OCI-LY7 (cell line): ENCODE measurements around the gene CACNB2. TPM values are rescaled to one million over a fixed set of nuclear protein-coding genes. Genes with fewer than 3 reads are reported as not detected.

Experiments
- BruUV-seq: library from RNA; stranded (reverse); fragments of 400-500 nt; replicated peaks from 2 replicates; lab custom pipeline; 2021; lab: Mats Ljungman, UMichigan
- CTCF ChIA-PET: fragments of 300-600 bp; sonication (Branson Sonifier 250); formaldehyde crosslinking; loops from one replicate; lab custom pipeline; 2022; ENCODE audit warnings: antibody characterized with exemption; ENCODE audit not compliant: unreplicated experiment; lab: Charles Lee
- POLR2A ChIA-PET: fragments of 300-600 bp; sonication (Branson Sonifier 250); formaldehyde crosslinking; loops from one replicate; lab custom pipeline; 2022; ENCODE audit warnings: antibody characterized with exemption; lab: Charles Lee
- DNase-seq: peaks from one replicate; pipeline ENCODE4 v3.0.0-alpha.2; 2015; ENCODE audit warnings: low spot score
- H2AFZ ChIP-seq: fragments of 200-600 bp; sonication (generic), shearing (Covaris generic); 2 replicates; pipeline ENCODE4 v1.6.1; 2014; ENCODE audit warnings: mild to moderate bottlenecking, antibody characterized with exemption, low read length, moderate library complexity
- H3K27ac ChIP-seq: fragments of 200-600 bp; sonication (generic); 2 replicates; pipeline ENCODE4 v1.5.1; 2014; ENCODE audit warnings: mixed run types, low read depth, mild to moderate bottlenecking, moderate library complexity, low read length, inconsistent platforms; ENCODE audit not compliant: poor library complexity, severe bottlenecking
- H3K36me3 ChIP-seq: fragments of 200-600 bp; sonication (generic); 2 replicates; pipeline ENCODE4 v1.6.1; 2014; ENCODE audit warnings: mild to moderate bottlenecking, antibody characterized with exemption, low read length, moderate library complexity, mixed read lengths; ENCODE audit not compliant: insufficient read depth
- H3K4me1 ChIP-seq: fragments of 200-600 bp; sonication (generic); 2 replicates; pipeline ENCODE4 v1.5.1; 2014; ENCODE audit warnings: mild to moderate bottlenecking, low read length; ENCODE audit not compliant: insufficient read depth, poor library complexity, severe bottlenecking
- H3K4me2 ChIP-seq: fragments of 200-600 bp; sonication (generic); 2 replicates; pipeline ENCODE4 v1.6.1; 2014; ENCODE audit warnings: mild to moderate bottlenecking, low read length
- H3K4me3 ChIP-seq: fragments of 200-600 bp; sonication (generic); 2 replicates; pipeline ENCODE4 v1.5.1; 2014; ENCODE audit warnings: mild to moderate bottlenecking, low read depth, low read length; ENCODE audit not compliant: poor library complexity, severe bottlenecking
- H3K79me2 ChIP-seq: fragments of 200-600 bp; sonication (generic); 2 replicates; pipeline ENCODE4 v1.6.1; 2016; ENCODE audit warnings: low read depth, mild to moderate bottlenecking, low read length, moderate library complexity, mixed read lengths; ENCODE audit not compliant: insufficient read depth
- H3K9me2 ChIP-seq: fragments of 200-600 bp; sonication (generic); 2 replicates; pipeline ENCODE4 v1.6.1; 2016; ENCODE audit warnings: mild to moderate bottlenecking, low read length, mixed read lengths; ENCODE audit not compliant: insufficient read depth
- H3K9me3 ChIP-seq: fragments of 200-600 bp; sonication (generic); 2 replicates; pipeline ENCODE4 v1.6.1; 2014; ENCODE audit warnings: mild to moderate bottlenecking, mixed run types, low read length, mixed read lengths
- H4K20me1 ChIP-seq: fragments of 200-600 bp; sonication (generic); 2 replicates; pipeline ENCODE4 v1.6.1; 2014; ENCODE audit warnings: mild to moderate bottlenecking, antibody characterized with exemption, low read length, moderate library complexity, mixed read lengths; ENCODE audit not compliant: insufficient read depth
- CTCF ChIP-seq: fragments of 200-600 bp; sonication (generic); conservative IDR thresholded peaks from 2 replicates; pipeline ENCODE4 v1.5.1; 2014; ENCODE audit warnings: mild to moderate bottlenecking, antibody characterized with exemption, low read length, moderate library complexity, mixed read lengths
- EZH2phosphoT487 ChIP-seq: fragments of 200-600 bp; sonication (generic); IDR thresholded peaks from 2 replicates; pipeline ENCODE4 v1.6.1; 2018; ENCODE audit warnings: low read depth, borderline replicate concordance, mild to moderate bottlenecking, mixed run types, antibody characterized with exemption, low read length, moderate library complexity, mixed read lengths
- intact Hi-C: fragments of 100-400 bp; cut with micrococcal nuclease; formaldehyde crosslinking; loops from one replicate; pipeline ENCODE4 v1.10.0; 2022; ENCODE audit not compliant: unreplicated experiment
- total RNA-seq, 2 experiments: library from RNA; depleted of rRNA in 1 of 2; stranded (reverse); fragments of >200 nt in 1 of 2; shearing (Covaris generic) in 1 of 2; gene quantifications; 2 replicates each; pipeline ENCODE4 v1.2.3, GENCODE V29; 2014 to 2022

CACNB2 gene
- total RNA-seq, 2 experiments from 2014 or later, result not detected

- CTCF ChIA-PET, result no interaction called here
- no TSS peak for BruUV-seq
- intact Hi-C loops, result no loop called here
These were observed 315.1 kb downstream of the CACNB2 start for GRCh38 chr10:18455086-18455884.

GRCh38 chr10:18456984-18457383, 316.8 kb downstream of the CACNB2 start:
- H2AFZ ChIP-seq, result no peak overlapping the region
- no peaks in the 10 kb centered on the region for H3K9me3 ChIP-seq
- intact Hi-C loops, result no loop called here
- no peaks in the 10 kb centered on the region for H3K79me2 ChIP-seq
- no peaks in the 10 kb centered on the region for H3K4me1 ChIP-seq
- no TSS peak for BruUV-seq
- H4K20me1 ChIP-seq, result no peaks in the 10 kb centered on the region
- DNase-seq, result no peak
- ChIA-PET CTCF (no interaction called here), POLR2A (no interaction called here)
- H3K4me2 ChIP-seq, result no peak overlapping the region
- TF ChIP-seq CTCF (no peak), EZH2phosphoT487 (no peak)
- no peaks in the 10 kb centered on the region for H3K36me3 ChIP-seq
- no peaks in the 10 kb centered on the region for H3K9me2 ChIP-seq
- H3K4me3 ChIP-seq, result no peak overlapping the region
- no peak overlapping the region for H3K27ac ChIP-seq

More at GRCh38 chr10:18455086-18455884, 315.1 kb downstream of the CACNB2 start:
- DNase-seq, result no peak
- Histone ChIP-seq H3K79me2 (no peaks in the 10 kb centered on the region), H3K9me2 (no peaks in the 10 kb centered on the region), H3K4me3 (no peak overlapping the region), H3K4me1 (no peaks in the 10 kb centered on the region), H3K36me3 (no peaks in the 10 kb centered on the region), H2AFZ (no peak overlapping the region), H4K20me1 (no peaks in the 10 kb centered on the region), H3K4me2 (no peak overlapping the region), H3K27ac (no peak overlapping the region), H3K9me3 (no peaks in the 10 kb centered on the region)
- TF ChIP-seq CTCF, result no peak
- no peak for TF ChIP-seq EZH2phosphoT487
- POLR2A ChIA-PET, result interaction anchor here (0.6 kb wide), 1 partner anchor 100 kb away, joined by 3 read pairs; no protein-coding TSS in a partner anchor

GRCh38 chr10:18460032-18460431, 319.8 kb downstream of the CACNB2 start:
- Histone ChIP-seq H2AFZ (no peak overlapping the region), H3K4me2 (no peak overlapping the region), H3K36me3 (no peaks in the 10 kb centered on the region), H3K4me3 (no peak overlapping the region), H3K27ac (no peak overlapping the region), H3K79me2 (no peaks in the 10 kb centered on the region), H3K4me1 (no peaks in the 10 kb centered on the region), H3K9me3 (no peaks in the 10 kb centered on the region), H4K20me1 (no peaks in the 10 kb centered on the region), H3K9me2 (no peaks in the 10 kb centered on the region)
- TF ChIP-seq CTCF (no peak), EZH2phosphoT487 (no peak)
- no peak for DNase-seq
- no TSS peak for BruUV-seq
- CTCF ChIA-PET, result no interaction called here
- POLR2A ChIA-PET, result interaction anchor here (0.6 to 1.3 kb wide), 2 partner anchors 28 to 62 kb away, joined by 3 to 4 read pairs; no protein-coding TSS in a partner anchor
- intact Hi-C loops, result no loop called here
